ENCODE measurements around the gene MPRIP.
A peak's percentile ranks its signal among the peaks of the same experiment; 100 is the strongest.

The MPRIP gene

GRCh38 chr17:17091276-17091675, 49.0 kb downstream of the MPRIP start:
- no peak for DNase-seq

GRCh38 chr17:17091856-17092756, 49.8 kb downstream of the MPRIP start:
- DNase-seq: no peak

GRCh38 chr17:17093764-17094163, 51.5 kb downstream of the MPRIP start:
- no peak for DNase-seq

GRCh38 chr17:17096438-17097178, 54.4 kb downstream of the MPRIP start:
- no peak for DNase-seq

- DNase-seq: no peak
Measured at GRCh38 chr17:17097763-17098345, 55.6 kb downstream of the MPRIP start.

- DNase-seq: no peak
Measured at GRCh38 chr17:17098551-17099179, 56.4 kb downstream of the MPRIP start.

GRCh38 chr17:17102176-17102575, 59.9 kb downstream of the MPRIP start:
- no peak for DNase-seq

- no peak for DNase-seq
Measured at GRCh38 chr17:17103160-17103559, 60.9 kb downstream of the MPRIP start.

- DNase-seq: no peak
Measured at GRCh38 chr17:17104036-17104435, 61.8 kb downstream of the MPRIP start.

- no peak for DNase-seq
Measured at GRCh38 chr17:17104494-17104893, 62.2 kb downstream of the MPRIP start.

GRCh38 chr17:17105976-17106375, 63.7 kb downstream of the MPRIP start:
- DNase-seq: no peak

- DNase-seq: no peak
Measured at GRCh38 chr17:17106756-17107155, 64.5 kb downstream of the MPRIP start.

GRCh38 chr17:17107281-17107680, 65.0 kb downstream of the MPRIP start:
- DNase-seq: no peak

- DNase-seq: no peak
Measured at GRCh38 chr17:17107891-17108431, 65.7 kb downstream of the MPRIP start.

- DNase-seq: peak; percentile 6
Measured at GRCh38 chr17:17108451-17109049, 66.3 kb downstream of the MPRIP start.

- DNase-seq: no peak
Measured at GRCh38 chr17:17109256-17109655, 67.0 kb downstream of the MPRIP start.

GRCh38 chr17:17109907-17110306, 67.7 kb downstream of the MPRIP start:
- DNase-seq: no peak

- no peak for DNase-seq
Measured at GRCh38 chr17:17110520-17110919, 68.3 kb downstream of the MPRIP start.

- no peak for DNase-seq
Measured at GRCh38 chr17:17111401-17112393, 69.4 kb downstream of the MPRIP start.

- DNase-seq: no peak
Measured at GRCh38 chr17:17112628-17113200, 70.5 kb downstream of the MPRIP start.

Data from DMS53 (cell line).